Vagina (tissue), 2 donors: ENCODE results near the gene FANCC.
"Not testable (repeated sequence)": the region's sequence is repeated elsewhere in the genome, so short reads cannot be mapped to it uniquely, and the experiment has no call there.

Experiments
- CTCF ChIP-seq, 3 experiments: fragments of 450-650 bp in 2 of 3; fragments of 200-600 bp in 1 of 3; sonication (generic) in 1 of 3; IDR thresholded peaks; one replicate each; pipeline ENCODE4 v1.5.1; 2017 to 2019; ENCODE audit warnings: antibody characterized with exemption in 3 of 3, mild to moderate bottlenecking in 2 of 3, moderate library complexity in 2 of 3
- POLR2A ChIP-seq, 2 donors: fragments of 450-650 bp; IDR thresholded peaks; one replicate each; pipeline ENCODE4 v1.6.1; 2017; ENCODE audit warnings: antibody characterized with exemption in 2 of 2, mild to moderate bottlenecking in 2 of 2, moderate library complexity in 2 of 2
- POLR2AphosphoS5 ChIP-seq, 2 donors: sonication (generic); formaldehyde crosslinking; IDR thresholded peaks; one replicate each; pipeline ENCODE4 v1.9.0; 2017; ENCODE audit warnings: antibody characterized with exemption in 2 of 2, mild to moderate bottlenecking in 2 of 2, low read depth in 1 of 2; ENCODE audit not compliant: insufficient read depth in 1 of 2

- TF ChIP-seq CTCF (IDR thresholded peaks at IDR 0.05); POLR2A (IDR thresholded peaks at IDR 0.05); POLR2AphosphoS5 (IDR thresholded peaks at IDR 0.05; ENCODE audit: insufficient read depth in 1 of 2, low read depth in 1 of 2): not testable (repeated sequence)
Measured at GRCh38 chr9:95269803-95270773, 47.4 kb downstream of the FANCC start.
